ENCODE results near the gene CEP112. TPM values are rescaled to one million over a fixed set of nuclear protein-coding genes. Genes with fewer than 3 reads are reported as not detected.

Gene CEP112
- total RNA-seq, 4 donors from 2014 or later = 18.9 to 51.8 (median 29.6) TPM

GRCh38 chr17:66230922-66231591 is 39.1 kb upstream of the CEP112 start:
- no peak for TF ChIP-seq CTCF (IDR thresholded peaks at IDR 0.05; ENCODE audit: low read depth)

- TF ChIP-seq CTCF (IDR thresholded peaks at IDR 0.05; ENCODE audit: low read depth) = no peak
Observed at GRCh38 chr17:66229783-66230538, 38.0 kb upstream of the CEP112 start.

DNA sequence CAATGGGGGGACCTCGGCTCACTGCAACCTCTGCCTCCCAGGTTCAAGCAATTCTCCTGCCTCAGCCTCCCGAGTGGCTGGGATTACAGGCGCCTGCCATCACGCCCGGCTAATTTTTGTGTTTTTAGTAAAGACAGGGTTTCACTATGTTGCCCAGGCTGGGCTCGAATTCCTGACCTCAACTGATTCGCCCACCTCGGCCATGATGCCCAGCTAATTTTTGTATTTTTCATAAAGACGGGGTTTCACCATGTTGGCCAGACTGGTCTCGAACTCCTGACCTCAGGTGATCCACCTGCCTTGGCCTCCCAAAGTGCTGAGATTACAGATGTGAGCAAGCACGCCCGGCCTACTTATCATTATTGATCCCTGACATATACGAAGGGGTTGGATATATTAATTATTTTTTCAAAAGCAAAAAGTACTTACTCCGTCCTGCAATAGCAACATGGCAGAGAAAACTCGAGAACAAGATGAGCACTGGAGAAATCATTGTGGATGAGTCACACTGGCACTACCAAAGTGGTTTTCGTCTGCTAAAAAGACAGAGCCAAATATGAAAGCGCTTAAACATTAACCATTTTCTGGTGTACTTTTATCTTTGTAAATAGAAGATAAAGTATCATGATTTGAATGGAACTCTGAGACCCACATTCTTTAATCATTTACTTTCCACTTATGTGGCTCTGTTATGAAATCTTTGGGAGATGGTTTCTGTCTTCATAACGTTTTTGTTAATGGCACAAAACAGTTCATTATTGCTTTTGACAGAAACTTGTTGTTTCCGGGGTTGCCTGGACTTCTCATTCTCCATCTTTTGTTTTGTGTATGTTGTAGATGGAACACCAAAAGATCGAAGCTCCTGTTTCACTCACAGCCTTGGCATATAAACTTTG is 37.2 kb upstream of the CEP112 start, which contains the start of gene APOH:
TSS of gene APOH (minus strand) at position 529 of the 896 bp plus-strand sequence. CDS start at position 493, 36 bp downstream.
- TF ChIP-seq CTCF (IDR thresholded peaks at IDR 0.05; ENCODE audit: low read depth) = no peak

GRCh38 chr17:66227212-66228045 is 35.5 kb upstream of the CEP112 start:
- no peak for TF ChIP-seq CTCF (IDR thresholded peaks at IDR 0.05; ENCODE audit: low read depth)

- TF ChIP-seq CTCF (IDR thresholded peaks at IDR 0.05; ENCODE audit: low read depth) = no peak
Observed at GRCh38 chr17:66222798-66223350, 30.9 kb upstream of the CEP112 start.

GRCh38 chr17:66221755-66222530 is 30.0 kb upstream of the CEP112 start:
- TF ChIP-seq CTCF (IDR thresholded peaks at IDR 0.05; ENCODE audit: low read depth) = no peak
